Stimulated activated CD4-positive, alpha-beta T cell treated with anti-CD3 and anti-CD28 coated beads, Interleukin-1b, Interleukin-23, amount 100 ng/mL, for 24 hours (primary cell): Measurements from ENCODE around the gene RXRB.

Experiments
- DNase-seq, 4 experiments: peaks; one replicate each; pipeline ENCODE4 v3.0.0-alpha.2; 2020; ENCODE audit warnings: low read depth in 4 of 4, low spot score in 1 of 4

The RXRB gene

GRCh38 chr6:33198159-33198852 is 2.2 kb downstream of the RXRB start:
- DNase-seq = no peak

GRCh38 chr6:33197431-33198048 is 2.9 kb downstream of the RXRB start:
- DNase-seq = no peak

- no peak for DNase-seq
These were observed 4.9 kb downstream of the RXRB start for GRCh38 chr6:33195304-33196165.

- no peak for DNase-seq
These were observed 6.0 kb downstream of the RXRB start for GRCh38 chr6:33194431-33194979.

- no peak for DNase-seq
These were observed 6.8 kb downstream of the RXRB start for GRCh38 chr6:33193619-33194018.

- no peak for DNase-seq
These were observed 7.5 kb downstream of the RXRB start for GRCh38 chr6:33192671-33193602.

GRCh38 chr6:33192105-33192646 is 8.3 kb downstream of the RXRB start, which contains the start of gene COL11A2:
Gene COL11A2 (minus strand): TSS chr6:33192467. CDS start chr6:33192240, 227 bp downstream.
- no peak for DNase-seq

GRCh38 chr6:33191383-33192104 is 8.9 kb downstream of the RXRB start:
- no peak for DNase-seq

- DNase-seq = no peak
These were observed 9.9 kb downstream of the RXRB start for GRCh38 chr6:33190504-33191107.

GRCh38 chr6:33189625-33190448 is 10.6 kb downstream of the RXRB start:
- DNase-seq = no peak

- no peak for DNase-seq
These were observed 11.3 kb downstream of the RXRB start for GRCh38 chr6:33189164-33189563.

- no peak for DNase-seq
These were observed 12.7 kb downstream of the RXRB start for GRCh38 chr6:33187809-33188208.

- no peak for DNase-seq
These were observed 14.7 kb downstream of the RXRB start for GRCh38 chr6:33185654-33186187.

- DNase-seq = no peak
These were observed 15.3 kb downstream of the RXRB start for GRCh38 chr6:33185190-33185589.

- DNase-seq = no peak
These were observed 17.3 kb downstream of the RXRB start for GRCh38 chr6:33183071-33183683.

GRCh38 chr6:33181141-33181540 is 19.3 kb downstream of the RXRB start:
- no peak for DNase-seq

GRCh38 chr6:33178755-33179475 is 21.6 kb downstream of the RXRB start:
- DNase-seq = no peak
